Measurements from ENCODE around the gene GPHN.
"Not testable (repeated sequence)": the region's sequence is repeated elsewhere in the genome, so short reads cannot be mapped to it uniquely, and the experiment has no call there.

Gene GPHN

GRCh38 chr14:66813636-66814035, 305.7 kb downstream of the GPHN start:
- no peak for DNase-seq (ENCODE audit: low read depth)

- DNase-seq (ENCODE audit: low read depth), result no peak
These were observed 307.7 kb downstream of the GPHN start for GRCh38 chr14:66815687-66816086.

GRCh38 chr14:66824251-66824650, 316.3 kb downstream of the GPHN start:
- no peak for DNase-seq (ENCODE audit: low read depth)

- no peak for DNase-seq (ENCODE audit: low read depth)
These were observed 319.2 kb downstream of the GPHN start for GRCh38 chr14:66827182-66827581.

- DNase-seq (ENCODE audit: low read depth), result no peak
These were observed 323.2 kb downstream of the GPHN start for GRCh38 chr14:66831173-66831572.

- no peak for DNase-seq (ENCODE audit: low read depth)
These were observed 325.9 kb downstream of the GPHN start for GRCh38 chr14:66833816-66834215.

GRCh38 chr14:66837436-66837835, 329.5 kb downstream of the GPHN start:
- not testable (repeated sequence) for DNase-seq (ENCODE audit: low read depth)

GRCh38 chr14:66842911-66843512, 335.1 kb downstream of the GPHN start:
- DNase-seq (ENCODE audit: low read depth), result no peak

GRCh38 chr14:66850258-66850888, 342.4 kb downstream of the GPHN start:
- no peak for DNase-seq (ENCODE audit: low read depth)

GRCh38 chr14:66853311-66853710, 345.4 kb downstream of the GPHN start:
- no peak for DNase-seq (ENCODE audit: low read depth)

- no peak for DNase-seq (ENCODE audit: low read depth)
These were observed 349.9 kb downstream of the GPHN start for GRCh38 chr14:66857867-66858266.

GRCh38 chr14:66859063-66859671, 351.2 kb downstream of the GPHN start:
- no peak for DNase-seq (ENCODE audit: low read depth)

- no peak for DNase-seq (ENCODE audit: low read depth)
These were observed 373.6 kb downstream of the GPHN start for GRCh38 chr14:66881596-66881995.

GRCh38 chr14:66884149-66884548, 376.2 kb downstream of the GPHN start:
- no peak for DNase-seq (ENCODE audit: low read depth)

GRCh38 chr14:66900719-66901118, 392.8 kb downstream of the GPHN start:
- DNase-seq (ENCODE audit: low read depth), result no peak

GRCh38 chr14:66910311-66910840, 402.4 kb downstream of the GPHN start:
- no peak for DNase-seq (ENCODE audit: low read depth)

- DNase-seq (ENCODE audit: low read depth), result no peak
These were observed 408.5 kb downstream of the GPHN start for GRCh38 chr14:66916421-66916820.

- DNase-seq (ENCODE audit: low read depth), result no peak
These were observed 410.6 kb downstream of the GPHN start for GRCh38 chr14:66918527-66918926.

- no peak for DNase-seq (ENCODE audit: low read depth)
These were observed 412.2 kb downstream of the GPHN start for GRCh38 chr14:66920196-66920595.

- no peak for DNase-seq (ENCODE audit: low read depth)
These were observed 415.3 kb downstream of the GPHN start for GRCh38 chr14:66923251-66923650.

GRCh38 chr14:66939409-66939808, 431.5 kb downstream of the GPHN start:
- no peak for DNase-seq (ENCODE audit: low read depth)

GRCh38 chr14:66944872-66945271, 436.9 kb downstream of the GPHN start:
- no peak for DNase-seq (ENCODE audit: low read depth)

- DNase-seq (ENCODE audit: low read depth), result no peak
These were observed 447.2 kb downstream of the GPHN start for GRCh38 chr14:66955159-66955558.

Measured in activated gamma-delta T cell treated with anti-CD3 and anti-CD28 coated beads, Interleukin-2, amount 50 U/mL, for 16 hours (primary cell).